ENCODE measurements around the gene C17orf100.
A peak's percentile ranks its signal among the peaks of the same experiment; 100 is the strongest.

C17orf100 gene

DNA sequence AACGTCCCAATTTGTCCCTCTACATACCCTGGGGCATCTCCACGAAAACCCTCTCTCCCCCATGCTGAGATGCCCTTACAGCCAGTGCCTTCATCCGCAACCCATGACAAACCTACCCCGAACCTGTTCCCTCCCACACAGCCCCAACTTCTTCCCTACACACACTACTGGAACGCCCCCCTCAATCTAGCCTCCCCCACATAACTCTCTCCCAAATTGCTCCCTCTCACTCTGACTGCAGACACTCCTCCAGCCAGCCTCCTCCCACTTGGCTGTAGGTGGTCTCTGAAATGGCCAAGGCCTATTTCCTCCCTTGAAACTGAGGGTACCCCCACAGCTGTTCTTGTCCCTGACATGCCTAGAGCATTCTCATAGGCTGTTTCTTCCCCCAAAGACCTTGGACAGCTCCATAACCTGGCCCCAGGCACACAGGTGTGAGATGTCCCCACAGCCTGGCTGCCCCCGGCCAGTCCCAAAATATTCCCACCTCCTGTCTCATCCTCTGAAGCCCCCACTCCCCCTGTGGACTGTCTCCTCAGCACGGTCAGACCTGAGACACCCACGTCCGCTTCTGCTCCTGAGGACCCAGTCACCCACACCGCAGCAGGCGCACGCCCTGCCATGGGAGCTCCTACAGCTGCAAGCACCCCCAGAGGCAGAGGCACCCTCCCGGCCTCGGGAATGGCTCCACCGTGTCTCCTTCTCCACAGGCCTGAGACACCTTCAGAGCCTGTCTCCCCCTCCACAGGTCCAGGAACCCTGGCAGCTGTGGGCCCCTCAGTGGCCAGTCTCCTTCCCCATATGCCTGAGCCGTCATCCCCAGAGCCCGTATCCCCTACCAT is 14.7 kb upstream of the C17orf100 start:
- DNase-seq = no peak
- no peak for TF ChIP-seq GATA1 (IDR thresholded peaks at IDR 0.05; ENCODE audit: low read depth, low read length)
- TF ChIP-seq POLR2A (IDR thresholded peaks at IDR 0.05; ENCODE audit: low read length) = no peak

DNA sequence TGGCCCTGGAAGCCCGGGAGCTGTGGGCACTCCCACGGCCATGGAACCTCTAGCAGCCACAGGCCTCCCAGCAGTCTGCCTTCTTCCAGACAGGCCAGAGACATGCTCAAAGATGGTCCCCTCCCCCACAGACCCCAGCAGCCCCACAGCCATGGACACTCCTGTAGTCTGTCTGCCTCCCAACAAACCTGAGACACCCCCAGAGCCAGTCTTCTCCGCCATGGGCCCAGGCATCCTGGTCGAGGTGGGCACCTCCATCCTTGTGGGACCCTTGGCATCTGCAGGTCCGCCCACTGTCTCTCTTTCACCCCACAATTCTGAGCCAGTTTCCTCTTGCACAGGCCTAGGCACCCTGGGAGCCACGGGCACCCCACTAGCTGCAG is 14.1 kb upstream of the C17orf100 start:
- no peak for DNase-seq
- TF ChIP-seq POLR2A (IDR thresholded peaks at IDR 0.05; ENCODE audit: low read length) = no peak
- TF ChIP-seq GATA1 (IDR thresholded peaks at IDR 0.05; ENCODE audit: low read depth, low read length) = no peak

DNA sequence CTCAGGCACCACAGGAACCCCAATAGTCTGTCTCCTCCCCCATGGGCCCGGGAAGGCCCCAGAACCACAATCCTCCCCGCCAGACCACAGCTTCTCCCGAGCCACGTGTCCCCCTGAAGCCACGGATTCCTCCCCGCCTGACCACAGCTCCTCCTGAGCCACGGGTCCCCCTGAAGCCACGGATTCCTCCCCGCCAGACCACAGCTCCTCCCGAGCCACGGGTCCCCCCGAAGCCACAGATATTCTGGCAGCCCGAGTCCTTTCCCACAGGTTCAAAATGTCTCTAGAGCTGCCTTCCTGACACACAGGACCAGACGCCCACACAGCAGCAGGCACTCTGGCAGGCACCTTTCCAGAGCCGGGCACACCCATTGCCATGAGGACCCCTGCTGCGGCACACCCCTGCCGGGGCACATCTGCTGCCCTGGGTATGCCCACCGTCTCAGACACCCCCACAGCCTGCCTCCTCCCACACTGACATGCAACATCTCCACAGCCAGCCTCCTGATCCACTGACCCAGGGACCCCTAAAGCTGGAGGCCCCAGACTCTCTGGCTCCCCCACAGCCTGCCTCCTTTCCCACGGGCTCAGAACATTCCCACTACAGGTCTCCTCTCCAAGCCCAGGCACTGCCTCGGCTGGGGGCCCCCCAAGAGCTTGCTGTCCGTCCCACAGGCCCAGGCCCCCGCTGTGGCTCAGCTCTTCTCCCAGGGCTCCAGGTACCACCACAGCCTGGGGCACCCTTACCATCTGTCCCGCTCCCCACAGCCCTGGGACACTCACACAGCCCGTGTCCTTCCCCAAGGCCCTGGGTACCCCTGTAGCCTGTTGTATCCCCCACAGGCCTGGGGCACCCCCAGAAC is 13.3 kb upstream of the C17orf100 start:
- TF ChIP-seq POLR2A (IDR thresholded peaks at IDR 0.05; ENCODE audit: low read length) = no peak
- no peak for TF ChIP-seq GATA1 (IDR thresholded peaks at IDR 0.05; ENCODE audit: low read depth, low read length)
- DNase-seq = peak in 1 of 2 experiments; percentile 20

- TF ChIP-seq POLR2A (IDR thresholded peaks at IDR 0.05; ENCODE audit: low read length) (no peak), GATA1 (IDR thresholded peaks at IDR 0.05; ENCODE audit: low read depth, low read length) (no peak)
- DNase-seq = no peak
Observed at GRCh38 chr17:6639014-6639585, 12.5 kb upstream of the C17orf100 start.

DNA sequence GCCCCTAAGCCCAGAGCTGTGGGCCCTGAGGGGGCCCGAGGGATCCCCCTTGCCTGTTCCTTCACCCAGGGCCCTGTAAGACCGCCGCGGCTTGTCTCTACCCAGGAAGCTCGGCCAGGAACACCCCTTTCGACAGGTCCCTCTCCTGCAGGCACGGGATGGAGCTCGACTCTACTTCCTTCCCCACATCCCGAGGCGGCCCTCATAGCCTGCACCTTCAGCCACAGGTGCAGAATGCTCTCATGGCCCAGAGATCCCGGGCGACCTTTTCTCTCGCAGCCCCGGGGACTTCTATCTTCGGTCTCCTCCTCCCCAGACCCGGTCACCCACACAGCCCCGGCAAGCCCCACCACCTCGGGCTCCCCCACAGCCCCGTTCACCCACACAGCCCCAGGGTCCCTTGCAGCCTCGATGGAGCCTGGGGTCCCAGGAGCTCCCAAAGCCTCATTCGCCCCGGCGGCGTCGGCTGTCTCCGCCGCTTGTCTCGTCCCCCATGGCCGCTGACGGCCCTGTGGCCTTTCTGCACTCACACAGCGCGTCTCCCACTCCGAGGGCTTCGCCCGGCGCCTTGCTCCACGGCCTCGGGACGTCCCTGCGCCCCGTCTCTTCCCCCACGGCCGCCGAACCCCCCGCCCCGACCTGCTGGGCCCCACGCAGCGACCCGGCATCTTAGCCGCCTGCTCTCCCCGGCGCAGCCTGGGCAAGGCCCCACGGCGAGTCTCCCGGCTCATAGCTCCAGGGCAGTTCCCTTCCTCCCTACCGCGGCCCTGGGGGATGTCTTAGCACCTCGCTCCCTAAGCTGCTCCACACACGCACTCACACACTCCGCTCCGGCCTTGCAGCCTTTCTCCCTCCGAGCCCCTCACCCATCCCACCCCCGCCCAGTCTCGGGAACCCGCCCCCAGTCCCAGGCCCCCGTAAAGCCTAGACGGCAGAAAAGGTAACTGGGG is 11.7 kb upstream of the C17orf100 start:
- DNase-seq = peak; percentile 65 to 73
- TF ChIP-seq POLR2A (IDR thresholded peaks at IDR 0.05; ENCODE audit: low read length) (no peak), GATA1 (IDR thresholded peaks at IDR 0.05; ENCODE audit: low read depth, low read length) (no peak)

DNA sequence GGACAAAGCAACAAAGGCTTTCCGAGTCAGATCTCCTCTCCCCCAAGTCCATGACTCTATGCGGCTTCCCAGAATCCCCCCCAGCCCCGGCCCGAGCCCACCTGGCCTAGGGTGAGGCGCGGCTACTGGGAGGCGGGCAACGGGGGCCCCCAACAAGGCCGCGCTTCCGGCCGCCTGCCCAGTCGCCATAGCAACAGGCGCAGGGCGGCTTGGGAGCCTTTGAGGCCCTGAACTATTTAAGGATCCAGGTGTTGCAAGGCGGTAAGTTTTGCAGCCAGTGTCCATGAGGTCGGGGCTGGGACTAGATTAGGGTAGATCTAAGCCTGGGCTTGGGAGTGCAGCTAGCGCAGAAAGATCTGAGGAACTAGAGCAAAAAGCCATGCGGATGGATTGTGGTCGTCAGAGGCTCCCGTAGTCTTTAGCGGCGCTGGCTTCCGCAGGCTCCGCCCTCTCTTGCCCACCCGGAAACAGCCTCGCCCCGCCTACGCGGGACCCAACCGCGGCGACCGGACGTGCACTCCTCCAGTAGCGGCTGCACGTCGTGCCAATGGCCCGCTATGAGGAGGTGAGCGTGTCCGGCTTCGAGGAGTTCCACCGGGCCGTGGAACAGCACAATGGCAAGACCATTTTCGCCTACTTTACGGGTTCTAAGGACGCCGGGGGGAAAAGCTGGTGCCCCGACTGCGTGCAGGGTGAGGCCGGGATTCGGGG is 10.9 kb upstream of the C17orf100 start, which contains the start of the genes KIAA0753 and TXNDC17:
TSS of gene KIAA0753 (minus strand) at position 176 of the 711 bp plus-strand sequence. CDS start 5,608 bp downstream, outside the sequence.
TSS of gene TXNDC17 (plus strand) at position 525 of the 711 bp plus-strand sequence. CDS start at position 548, 23 bp downstream.
- no peak for TF ChIP-seq GATA1 (IDR thresholded peaks at IDR 0.05; ENCODE audit: low read depth, low read length)
- TF ChIP-seq POLR2A (IDR thresholded peaks at IDR 0.05; ENCODE audit: low read length) = peak; percentile 89
- peak; percentile 91 to 93 for DNase-seq

GRCh38 chr17:6641247-6641863 is 10.2 kb upstream of the C17orf100 start:
- no peak for TF ChIP-seq POLR2A (IDR thresholded peaks at IDR 0.05; ENCODE audit: low read length)
- no peak for TF ChIP-seq GATA1 (IDR thresholded peaks at IDR 0.05; ENCODE audit: low read depth, low read length)
- DNase-seq = peak; percentile 46 to 49

- TF ChIP-seq GATA1 (IDR thresholded peaks at IDR 0.05; ENCODE audit: low read depth, low read length) (no peak), POLR2A (IDR thresholded peaks at IDR 0.05; ENCODE audit: low read length) (no peak)
- no peak for DNase-seq
Observed at GRCh38 chr17:6642592-6642991, 9.0 kb upstream of the C17orf100 start.

- TF ChIP-seq GATA1 (IDR thresholded peaks at IDR 0.05; ENCODE audit: low read depth, low read length) = no peak
- no peak for TF ChIP-seq POLR2A (IDR thresholded peaks at IDR 0.05; ENCODE audit: low read length)
- DNase-seq = no peak
Observed at GRCh38 chr17:6643451-6644125, 8.0 kb upstream of the C17orf100 start.

GRCh38 chr17:6648181-6648580 is 3.4 kb upstream of the C17orf100 start:
- peak; percentile 27 to 32 for DNase-seq
- TF ChIP-seq POLR2A (IDR thresholded peaks at IDR 0.05; ENCODE audit: low read length) (no peak), GATA1 (IDR thresholded peaks at IDR 0.05; ENCODE audit: low read depth, low read length) (no peak)

- DNase-seq = peak; percentile 53 to 55
Observed at GRCh38 chr17:6651919-6652452, 424 bp downstream of the C17orf100 start.

More at GRCh38 chr17:6651919-6652452, 424 bp downstream of the C17orf100 start:
- TF ChIP-seq POLR2A (IDR thresholded peaks at IDR 0.05; ENCODE audit: low read length) (no peak), GATA1 (IDR thresholded peaks at IDR 0.05; ENCODE audit: low read depth, low read length) (no peak)
